ENCODE results near the gene ZNF184.

The ZNF184 gene

GRCh38 chr6:27478141-27478705 lies 5.3 kb upstream of the ZNF184 start:
- no peak for DNase-seq (ENCODE audit: extremely low read depth, low read depth)
- no peak for TF ChIP-seq CTCF (IDR thresholded peaks at IDR 0.05; ENCODE audit: low read depth, low read length)

- DNase-seq (ENCODE audit: extremely low read depth, low read depth) = no peak
- no peak for TF ChIP-seq CTCF (IDR thresholded peaks at IDR 0.05; ENCODE audit: low read depth, low read length)
Observed at GRCh38 chr6:27477318-27478013, 4.6 kb upstream of the ZNF184 start.

GRCh38 chr6:27476090-27476489 lies 3.2 kb upstream of the ZNF184 start:
- no peak for DNase-seq (ENCODE audit: extremely low read depth, low read depth)

GRCh38 chr6:27474672-27475071 lies 1.8 kb upstream of the ZNF184 start:
- no peak for TF ChIP-seq CTCF (IDR thresholded peaks at IDR 0.05; ENCODE audit: low read depth, low read length)
- DNase-seq (ENCODE audit: extremely low read depth, low read depth) = no peak

More at GRCh38 chr6:27476090-27476489, 3.2 kb upstream of the ZNF184 start:
- no peak for TF ChIP-seq CTCF (IDR thresholded peaks at IDR 0.05; ENCODE audit: low read depth, low read length)

GRCh38 chr6:27474172-27474465 lies 1.2 kb upstream of the ZNF184 start:
- no peak for DNase-seq (ENCODE audit: extremely low read depth, low read depth)
- no peak for TF ChIP-seq CTCF (IDR thresholded peaks at IDR 0.05; ENCODE audit: low read depth, low read length)

GRCh38 chr6:27472182-27472616 lies 706 bp downstream of the ZNF184 start:
- DNase-seq (ENCODE audit: extremely low read depth, low read depth) = no peak
- no peak; the same call in 1 of the 2 replicates for TF ChIP-seq CTCF (IDR thresholded peaks at IDR 0.05; ENCODE audit: low read depth, low read length)

- TF ChIP-seq CTCF (IDR thresholded peaks at IDR 0.05; ENCODE audit: low read depth, low read length) = no peak
- DNase-seq (ENCODE audit: extremely low read depth, low read depth) = no peak
Observed at GRCh38 chr6:27471365-27472115, 1.4 kb downstream of the ZNF184 start.
